Activated gamma-delta T cell treated with anti-CD3 and anti-CD28 coated beads, Interleukin-2, amount 50 U/mL, for 16 hours (primary cell): ENCODE measurements around the gene RETREG3.
"Not testable (repeated sequence)": the region's sequence is repeated elsewhere in the genome, so short reads cannot be mapped to it uniquely, and the experiment has no call there.

ENCODE experiments used
- DNase-seq: peaks from one replicate; pipeline ENCODE4 v3.0.0-alpha.2; 2020; ENCODE audit warnings: low read depth

RETREG3 gene, protein sequence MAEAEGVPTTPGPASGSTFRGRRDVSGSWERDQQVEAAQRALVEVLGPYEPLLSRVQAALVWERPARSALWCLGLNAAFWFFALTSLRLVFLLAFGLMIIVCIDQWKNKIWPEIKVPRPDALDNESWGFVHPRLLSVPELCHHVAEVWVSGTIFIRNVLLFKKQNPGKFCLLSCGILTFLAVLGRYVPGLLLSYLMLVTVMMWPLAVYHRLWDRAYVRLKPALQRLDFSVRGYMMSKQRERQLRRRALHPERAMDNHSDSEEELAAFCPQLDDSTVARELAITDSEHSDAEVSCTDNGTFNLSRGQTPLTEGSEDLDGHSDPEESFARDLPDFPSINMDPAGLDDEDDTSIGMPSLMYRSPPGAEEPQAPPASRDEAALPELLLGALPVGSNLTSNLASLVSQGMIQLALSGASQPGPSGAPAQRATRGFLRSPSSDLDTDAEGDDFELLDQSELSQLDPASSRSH

DNA sequence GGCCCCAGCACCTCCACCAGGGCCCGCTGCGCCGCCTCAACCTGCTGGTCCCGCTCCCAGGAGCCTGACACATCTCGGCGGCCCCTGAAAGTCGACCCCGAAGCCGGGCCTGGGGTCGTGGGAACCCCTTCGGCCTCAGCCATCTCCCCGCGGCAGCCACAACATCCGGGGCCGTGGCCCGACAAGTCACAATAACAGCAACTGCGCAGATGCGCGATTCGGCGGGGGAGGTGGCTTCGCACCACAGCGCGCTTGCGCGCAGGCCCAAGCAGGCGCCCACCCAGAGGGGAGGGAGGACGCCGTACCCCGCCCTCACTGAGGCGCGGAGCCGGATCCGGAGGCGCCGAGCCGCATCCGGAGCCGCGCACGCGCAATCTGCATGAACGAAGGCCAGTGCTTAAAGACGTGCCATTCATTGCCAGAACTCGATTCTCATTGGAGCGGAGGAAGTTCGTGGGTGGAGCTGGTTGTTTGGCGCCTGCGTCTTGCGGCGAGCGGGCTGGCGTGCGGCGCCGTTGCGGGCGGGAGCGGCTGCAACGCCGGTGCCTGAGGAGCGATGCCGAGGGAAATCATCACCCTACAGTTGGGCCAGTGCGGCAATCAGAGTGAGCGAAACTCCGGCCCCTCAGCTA, at the start of gene RETREG3, which contains the start of gene TUBG1:
Gene RETREG3, minus strand, starts transcription at position 193 of the 632 bp plus-strand sequence. Its CDS starts 50 bp downstream, at position 143.
Gene TUBG1, plus strand, starts transcription at position 502 of the 632 bp plus-strand sequence. Its CDS starts 55 bp downstream, at position 557.
- peak; percentile 98 for DNase-seq

DNA sequence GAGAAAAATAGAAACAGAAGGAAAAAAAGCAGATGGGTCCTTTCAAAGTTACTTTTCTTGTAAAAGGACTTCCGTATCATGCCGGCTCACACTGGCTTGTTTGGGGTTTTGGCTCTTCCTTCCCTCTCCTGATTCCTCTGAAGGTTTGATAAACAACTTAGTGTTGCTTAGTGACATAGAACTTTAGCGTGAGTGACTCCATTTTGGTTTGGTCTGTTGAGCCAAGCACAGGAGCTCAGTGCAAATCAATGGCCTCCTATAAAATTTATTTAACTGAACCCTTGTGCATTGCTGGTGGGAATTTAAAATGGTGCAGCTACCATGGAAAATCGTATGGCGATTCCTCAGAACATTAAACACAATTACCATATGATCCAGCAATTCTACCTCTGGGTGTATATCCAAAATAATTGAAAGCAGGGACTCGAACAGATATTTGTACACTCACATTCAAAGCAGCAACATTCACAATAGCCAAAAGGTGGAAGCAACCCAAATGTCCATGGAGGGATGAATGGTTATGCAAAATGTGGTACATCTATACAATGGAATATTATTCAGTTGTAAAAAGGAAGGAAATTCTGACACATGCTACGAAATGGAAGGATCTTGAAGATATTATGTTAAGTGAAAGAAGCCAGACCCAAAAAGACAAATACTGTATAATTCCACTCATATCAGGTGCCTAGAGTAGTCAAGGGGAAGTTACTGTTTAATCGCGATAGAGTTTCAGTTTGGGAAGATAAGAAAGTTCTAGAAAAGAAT, 48.8 kb upstream of the RETREG3 start:
- no peak for DNase-seq

DNA sequence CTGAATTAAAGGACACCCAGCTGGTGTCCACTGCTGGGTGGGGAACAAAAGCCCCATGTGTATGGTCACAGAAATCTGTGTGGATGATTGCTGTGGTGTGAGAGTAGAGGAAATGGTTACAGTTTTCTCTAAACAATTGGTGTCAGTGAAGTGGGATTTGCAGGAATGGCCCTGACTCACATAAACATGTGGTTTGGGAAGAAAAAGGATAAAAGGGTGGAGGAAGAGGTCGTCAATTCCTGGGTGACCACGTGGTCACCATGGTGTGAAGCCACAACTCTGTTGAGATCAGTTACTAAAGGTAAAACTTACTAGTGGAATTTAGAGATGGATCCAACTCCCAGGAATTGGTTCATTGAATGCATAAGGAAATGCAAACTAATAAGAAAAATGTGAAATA, 46.4 kb upstream of the RETREG3 start:
- no peak for DNase-seq

DNA sequence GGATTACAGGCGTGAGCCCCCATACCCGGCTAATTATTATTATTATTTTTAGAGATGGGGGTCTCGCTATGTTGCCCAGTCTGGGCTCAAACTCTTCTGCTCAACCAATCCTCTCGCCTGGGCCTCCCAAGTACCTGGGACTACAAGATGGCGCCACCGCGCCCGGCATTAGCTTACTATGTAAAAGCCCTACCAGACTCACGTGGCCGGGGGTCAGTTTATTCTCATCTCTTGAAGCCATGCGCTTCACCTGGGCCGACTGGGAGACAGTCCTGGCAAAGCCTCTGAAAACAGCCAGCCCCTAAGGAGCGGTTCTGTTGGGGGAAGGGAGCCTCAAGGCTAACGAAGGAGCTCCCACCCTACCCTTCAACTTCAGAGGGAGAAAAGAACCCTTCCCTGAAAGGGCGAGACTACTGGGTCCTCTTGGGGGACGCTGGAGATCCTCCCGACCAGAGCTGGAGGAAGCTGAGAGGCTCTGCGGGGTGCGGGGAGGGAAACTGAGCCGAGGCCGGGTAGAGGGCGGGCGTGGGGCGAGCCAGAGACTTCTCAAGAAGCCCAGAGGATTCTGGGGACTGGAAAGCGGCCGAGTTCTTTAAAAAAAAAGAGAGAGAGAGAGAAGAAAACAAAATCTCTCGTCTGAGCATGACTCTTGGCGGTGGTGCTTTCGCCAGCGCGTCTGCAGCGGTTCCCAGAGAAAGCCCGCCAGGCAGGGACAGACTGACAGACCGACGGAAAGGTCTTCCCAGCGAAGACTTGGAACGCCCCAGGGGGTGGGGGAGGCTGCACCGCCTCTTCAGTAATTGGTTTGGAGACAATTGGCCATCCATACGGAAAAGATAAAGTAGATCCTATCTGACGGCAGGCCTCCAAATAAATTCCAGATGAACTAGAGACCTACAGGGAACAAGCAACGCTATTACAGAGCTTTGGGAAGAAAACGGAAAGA, 44.3 kb upstream of the RETREG3 start:
- no peak for DNase-seq

DNA sequence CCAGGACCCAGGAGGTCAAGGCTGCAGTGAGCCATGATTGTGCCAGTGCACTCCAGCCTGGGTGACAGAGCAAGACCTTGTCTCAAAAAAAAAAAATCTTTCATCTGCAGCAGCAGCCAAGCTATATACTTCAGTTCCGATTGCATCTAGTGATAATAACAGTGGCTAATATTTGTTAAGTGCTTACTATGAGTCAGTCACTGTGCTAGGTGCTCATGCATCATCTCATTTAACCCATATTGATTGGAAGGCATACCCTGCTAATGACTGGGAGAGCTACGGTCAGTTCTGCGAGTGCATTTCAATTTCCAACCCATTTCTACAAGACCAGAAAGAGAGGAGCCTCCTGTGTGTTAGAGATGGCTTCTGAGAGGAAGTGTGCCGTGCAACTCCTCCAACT, 42.2 kb upstream of the RETREG3 start:
- DNase-seq, result no peak

DNA sequence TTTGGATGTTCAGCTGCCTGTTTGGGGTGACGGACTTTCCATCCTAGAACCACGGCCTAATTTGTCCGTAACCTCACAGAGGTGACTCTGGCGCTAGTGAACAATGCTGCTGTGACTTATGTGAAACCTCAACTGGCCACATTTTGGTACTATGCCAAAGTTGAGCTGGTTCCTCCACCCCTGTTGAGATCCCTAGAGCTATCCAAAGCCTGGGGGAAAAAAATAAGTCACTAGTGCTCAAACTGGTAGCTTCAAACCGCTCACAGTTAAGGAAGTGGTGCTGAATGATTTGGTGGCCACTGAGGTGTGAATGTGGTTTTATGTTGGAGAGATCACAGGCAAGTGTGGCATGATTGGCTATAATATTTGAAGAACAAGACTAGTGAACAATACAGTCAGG, 38.6 kb upstream of the RETREG3 start:
- DNase-seq, result no peak

DNA sequence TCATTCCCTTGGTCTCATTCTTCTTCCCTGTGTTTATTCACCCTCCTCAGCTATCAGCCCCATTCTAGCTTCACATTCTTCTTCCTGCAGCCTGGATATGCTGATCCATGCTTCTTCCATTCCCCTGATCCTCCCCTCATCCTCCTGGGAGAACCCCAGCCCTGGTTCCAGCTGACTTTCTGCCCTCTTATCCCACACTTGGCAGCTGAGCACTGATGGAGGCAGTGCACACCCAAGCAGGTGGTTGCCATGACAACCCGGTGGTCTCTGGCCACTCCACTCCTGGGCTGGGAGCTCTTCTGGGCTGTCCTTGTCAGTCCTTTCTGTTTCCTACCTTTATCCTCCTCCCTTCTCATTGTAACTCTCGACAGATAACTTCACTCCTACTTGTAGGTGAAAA, 33.2 kb upstream of the RETREG3 start:
- no peak for DNase-seq

DNA sequence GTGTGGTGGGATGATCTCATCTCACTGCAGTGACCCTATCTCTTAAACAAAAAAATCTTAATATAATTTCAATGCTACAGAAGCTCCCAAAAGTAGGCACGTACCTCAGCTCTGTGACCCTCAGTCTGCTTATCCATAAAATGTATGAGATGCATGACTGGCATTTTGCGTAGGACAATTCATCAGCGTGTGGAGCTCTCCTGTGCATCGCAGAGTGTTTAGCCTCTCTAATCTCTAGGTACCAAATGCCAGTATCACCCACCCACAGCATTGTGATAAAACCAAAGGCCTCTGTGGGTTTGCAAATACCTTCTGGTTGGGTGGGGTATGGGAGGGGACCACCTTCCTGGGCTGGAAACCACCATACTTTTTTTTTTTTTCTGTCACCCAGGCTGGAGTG, 30.9 kb upstream of the RETREG3 start:
- DNase-seq, result no peak

DNA sequence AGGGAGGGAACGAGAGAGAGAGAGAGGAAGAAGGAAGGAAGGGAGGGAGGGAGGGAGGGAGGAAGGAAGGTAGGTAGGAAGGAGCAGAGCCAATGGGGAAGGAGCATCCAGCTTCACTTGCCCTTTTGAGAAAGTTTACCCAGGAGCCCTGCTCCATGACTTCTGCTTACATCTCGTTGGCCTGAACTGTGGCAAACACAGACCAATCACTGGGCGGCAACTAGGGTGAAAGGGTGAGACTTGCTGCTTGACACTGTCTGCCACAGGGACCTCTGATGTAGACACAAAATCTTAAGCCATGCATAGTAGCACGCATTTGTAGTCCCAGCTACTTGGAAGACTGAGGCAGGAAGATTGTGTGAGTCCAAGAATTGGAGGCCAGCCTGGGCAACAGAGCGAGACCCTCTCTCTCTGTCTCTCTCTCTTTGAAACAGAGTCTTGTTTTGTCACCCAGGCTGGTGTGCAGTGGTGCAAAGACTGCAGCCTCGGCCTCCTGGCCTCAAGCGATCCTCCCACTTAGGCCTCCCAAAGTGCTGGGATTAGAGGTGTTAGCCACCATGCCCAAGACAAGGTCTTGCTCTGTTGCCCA, 30.4 kb upstream of the RETREG3 start:
- DNase-seq, result no peak

DNA sequence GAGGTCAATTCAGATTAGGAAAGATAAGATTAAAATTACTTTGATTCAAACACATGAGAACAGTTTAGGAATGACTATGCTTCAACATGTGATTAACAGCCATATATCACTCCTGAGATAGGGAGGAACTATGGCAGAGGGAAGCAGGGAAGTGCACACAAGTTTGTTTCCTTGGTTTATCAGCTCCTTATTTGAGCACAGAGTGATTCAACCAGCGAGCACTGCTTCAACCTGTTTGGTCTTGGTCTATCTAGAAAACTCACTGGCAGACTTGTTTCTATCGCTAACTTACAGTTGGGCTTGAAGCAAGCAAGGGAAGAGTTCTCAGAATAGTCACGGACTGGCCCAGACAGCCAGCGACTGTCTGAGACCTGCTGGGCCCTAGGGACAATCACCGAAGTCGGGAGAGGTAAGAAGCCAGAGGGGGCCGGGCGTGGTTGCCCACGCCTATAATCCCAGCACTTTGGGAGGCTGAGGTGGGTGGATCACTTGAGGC, 23.8 kb upstream of the RETREG3 start:
- DNase-seq, result no peak

DNA sequence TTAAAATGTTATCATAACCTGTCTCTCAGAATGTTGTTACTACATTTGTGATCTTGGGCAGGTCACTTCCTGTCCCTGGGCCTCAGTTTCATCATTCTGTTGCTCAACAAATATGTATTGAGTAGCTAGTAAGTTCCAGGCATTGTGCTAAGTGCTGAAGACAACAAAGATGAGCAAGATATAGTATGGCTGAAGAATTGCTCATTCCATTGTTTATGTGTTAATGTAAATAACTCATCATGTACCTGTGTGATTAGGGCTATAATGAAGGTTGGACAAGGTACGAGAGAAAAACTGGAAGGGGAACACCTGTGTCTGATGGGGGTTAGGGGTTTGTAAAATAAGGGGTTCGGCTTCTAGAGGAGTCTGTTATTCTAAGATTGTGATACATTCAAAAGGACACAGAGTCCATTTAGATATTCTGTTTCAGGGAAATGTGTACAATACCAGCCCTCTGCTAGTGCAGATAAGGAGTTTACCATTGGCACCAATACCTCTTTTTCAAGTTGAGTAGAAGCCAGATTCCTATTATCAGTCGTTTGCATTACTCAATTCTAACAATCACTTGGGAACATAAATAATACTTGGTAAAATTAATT, 20.3 kb upstream of the RETREG3 start:
- no peak for DNase-seq

DNA sequence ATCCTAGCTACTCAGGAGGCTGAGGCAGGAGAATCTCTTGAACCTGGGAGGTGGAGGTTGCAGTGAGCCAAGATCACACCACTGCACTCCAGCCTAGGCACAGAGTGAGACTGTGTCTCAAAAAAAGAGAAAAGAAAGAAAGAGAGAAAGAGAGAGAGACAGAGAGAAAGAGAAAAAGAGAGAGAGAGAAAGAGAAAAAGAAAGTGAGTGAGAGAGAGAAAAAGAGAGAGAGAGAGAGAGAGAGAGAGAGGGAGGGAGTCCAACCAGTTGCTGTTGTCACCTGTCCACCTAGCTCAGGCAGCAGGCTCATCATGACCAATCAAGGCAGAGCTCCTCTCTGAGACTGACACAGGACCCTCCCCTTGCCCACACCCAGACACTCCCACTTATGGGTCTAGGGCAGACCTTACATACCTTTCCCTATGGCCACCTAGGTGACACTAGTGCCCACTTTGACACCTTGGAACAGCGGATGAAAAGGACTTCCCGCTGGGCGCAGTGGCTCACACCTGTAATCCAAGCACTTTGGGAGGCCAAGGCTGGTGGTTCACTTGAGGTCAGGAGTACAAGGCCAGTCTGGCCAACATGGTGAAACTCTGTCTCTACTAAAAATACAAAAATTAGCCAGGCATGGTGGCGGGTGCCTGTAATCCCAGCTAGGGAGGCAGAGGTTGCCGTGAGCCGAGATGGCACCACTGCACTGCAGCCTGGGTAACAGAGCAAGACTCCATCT, 18.0 kb upstream of the RETREG3 start:
- not testable (repeated sequence) for DNase-seq

DNA sequence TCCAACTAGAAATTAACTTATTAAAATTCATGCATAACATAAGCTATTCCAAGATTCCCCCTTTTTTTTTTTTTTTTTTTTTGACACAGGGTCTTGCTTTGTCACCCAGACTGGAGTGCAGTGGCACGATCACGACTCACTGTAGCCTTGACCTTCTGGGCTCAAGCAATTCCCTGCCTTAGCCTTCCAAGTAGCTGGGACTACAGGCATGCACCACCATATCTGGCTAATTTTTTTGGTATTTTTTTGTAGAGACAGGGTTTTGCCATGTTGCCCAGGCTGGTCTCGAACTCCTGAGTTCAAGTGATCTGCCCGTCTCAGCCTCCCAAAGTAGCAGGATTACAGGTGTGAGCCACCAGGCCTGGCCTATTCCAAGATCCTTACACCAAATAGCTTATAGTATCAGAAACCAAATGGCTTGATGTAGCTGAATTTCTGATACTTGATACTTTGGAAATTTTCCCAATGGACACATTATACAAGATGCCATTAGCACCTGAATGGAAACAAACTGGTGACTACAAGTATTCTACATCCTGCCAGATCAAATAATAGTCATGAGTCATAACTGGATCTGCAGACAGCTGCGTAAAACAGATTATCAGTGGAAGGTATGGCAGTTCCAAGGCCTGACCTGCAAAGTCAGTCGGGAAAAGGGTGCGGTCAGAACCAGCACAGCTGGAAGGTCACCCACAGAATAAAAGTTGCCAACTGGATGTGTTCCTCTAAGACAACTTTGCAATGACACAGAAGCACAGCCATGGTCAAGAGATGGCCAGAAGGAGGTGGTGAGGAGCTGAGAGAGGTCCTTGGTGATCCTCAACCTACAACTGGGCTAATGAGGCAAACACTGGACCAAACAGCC, 14.8 kb upstream of the RETREG3 start:
- DNase-seq, result no peak

DNA sequence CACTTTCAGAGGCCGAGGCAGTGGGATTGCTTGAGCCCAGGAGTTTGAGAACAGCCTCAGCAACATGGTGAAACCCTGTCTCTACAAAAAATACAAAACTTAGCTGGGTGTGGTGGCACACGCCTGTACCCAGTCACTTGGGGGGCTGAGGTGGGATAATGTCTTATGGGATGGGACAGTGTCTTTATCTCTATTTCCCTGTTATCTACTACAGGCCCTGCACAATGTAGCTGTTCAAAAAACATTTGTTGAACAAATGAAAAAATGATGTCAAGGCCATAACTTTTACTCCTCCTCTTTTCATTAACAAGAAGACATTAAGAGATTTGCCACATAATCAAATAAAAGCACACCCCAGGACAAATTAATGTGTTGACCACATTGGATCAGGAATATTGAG, 14.1 kb upstream of the RETREG3 start:
- DNase-seq, result no peak

DNA sequence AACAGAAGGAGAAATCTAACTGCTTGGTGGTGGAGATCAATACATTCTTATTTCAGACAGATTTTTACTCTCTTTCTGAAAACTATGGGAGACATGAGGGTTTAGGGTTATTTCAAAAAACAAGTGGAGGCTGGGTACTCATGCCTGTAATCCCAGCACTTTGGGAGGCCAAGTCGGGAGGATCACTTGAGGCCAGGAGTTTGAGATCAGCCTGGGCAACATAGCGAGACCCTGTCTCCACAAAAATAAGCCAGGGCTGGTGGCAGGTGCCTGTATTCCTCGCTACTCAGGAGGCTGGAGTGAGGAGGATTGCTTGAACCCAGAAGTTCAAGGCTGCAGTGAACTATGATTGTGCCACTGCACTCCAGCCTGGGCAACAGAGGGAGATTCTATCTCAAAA, 12.8 kb upstream of the RETREG3 start:
- not testable (repeated sequence) for DNase-seq

DNA sequence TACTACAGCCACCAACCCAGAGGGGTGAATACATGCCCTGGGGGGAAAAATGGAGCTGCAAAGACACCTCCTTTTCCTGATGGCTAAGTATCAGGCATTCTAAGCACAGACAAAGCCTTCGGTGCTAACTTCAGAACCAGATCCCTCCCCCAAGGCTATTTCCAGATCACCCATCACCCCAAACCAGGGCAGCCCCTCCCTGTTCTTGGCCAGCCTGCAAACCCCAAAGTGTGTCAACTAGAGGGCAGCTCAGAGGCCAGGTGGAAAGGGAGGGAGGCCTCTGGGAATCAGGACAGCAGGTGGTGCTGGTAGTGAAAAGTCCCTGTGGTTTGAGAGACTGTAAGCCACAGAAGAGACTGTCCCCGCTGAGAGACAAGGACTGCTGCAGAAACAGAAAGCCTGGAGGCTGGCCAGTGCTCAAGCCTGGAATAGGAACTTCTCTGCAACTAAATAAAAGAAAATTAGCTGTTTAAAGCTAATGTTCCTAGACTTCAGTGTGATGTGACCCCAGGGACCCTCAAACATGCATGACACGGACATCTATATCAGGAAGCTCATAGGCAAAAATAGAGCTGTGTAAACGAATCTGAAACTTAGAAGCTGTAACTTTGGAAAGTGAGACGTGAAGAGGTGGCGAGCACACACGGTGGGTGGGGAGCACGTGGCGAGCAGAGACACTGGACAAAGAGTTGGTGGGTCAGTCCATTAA, 9.4 kb upstream of the RETREG3 start:
- no peak for DNase-seq

DNA sequence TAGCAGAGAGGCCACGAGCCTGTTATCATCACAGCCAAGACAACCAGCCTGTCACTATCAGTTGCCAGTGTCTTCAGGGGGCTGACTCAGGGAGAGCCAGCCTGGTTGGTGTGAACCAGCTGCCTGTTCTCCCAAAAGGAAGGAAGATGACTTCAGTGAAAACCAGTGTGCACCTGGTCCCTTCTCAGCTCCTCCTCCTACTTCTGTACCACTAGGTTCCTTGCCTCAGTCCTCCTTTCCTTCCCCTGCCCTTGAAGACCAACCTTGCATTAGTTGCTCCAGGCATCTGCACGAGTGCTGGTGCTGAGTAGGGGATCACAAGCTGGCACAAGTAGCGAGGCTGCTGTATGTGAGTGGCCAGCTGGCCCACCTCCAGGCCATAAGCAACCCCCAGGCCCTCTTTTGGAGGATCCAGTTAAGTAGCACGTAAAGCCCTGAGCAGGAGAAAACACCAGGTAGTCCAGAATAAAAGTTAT, 8.8 kb upstream of the RETREG3 start:
- no peak for DNase-seq

DNA sequence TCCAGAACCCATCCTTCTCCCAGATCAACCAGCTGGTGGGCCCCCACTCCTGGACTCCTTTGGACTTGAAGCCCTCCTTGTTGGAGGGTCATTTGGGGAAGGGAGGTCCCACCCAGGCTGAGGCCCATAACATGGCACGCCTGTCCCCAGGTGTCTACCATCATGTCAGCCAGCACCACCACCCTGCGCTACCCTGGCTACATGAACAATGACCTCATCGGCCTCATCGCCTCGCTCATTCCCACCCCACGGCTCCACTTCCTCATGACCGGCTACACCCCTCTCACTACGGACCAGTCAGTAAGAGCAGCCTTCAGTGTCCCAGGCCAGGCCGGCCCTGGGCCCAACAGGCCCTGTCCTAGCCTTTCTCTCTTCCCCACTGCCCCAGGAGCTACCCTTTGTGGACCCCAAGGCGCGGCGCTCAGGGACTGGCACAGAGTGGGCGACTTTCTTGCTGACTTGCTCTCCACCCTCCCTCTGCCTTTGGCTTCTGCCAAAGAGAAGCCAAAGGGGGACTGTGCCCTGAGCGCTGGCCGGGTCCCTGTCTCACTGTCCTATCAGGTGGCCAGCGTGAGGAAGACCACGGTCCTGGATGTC, 4.6 kb upstream of the RETREG3 start:
- no peak for DNase-seq
